Mesendoderm (in vitro differentiated cells): Measurements from ENCODE around the gene GIMAP8.
A peak's percentile ranks its signal among the peaks of the same experiment; 100 is the strongest.

Source experiments
- DNase-seq: peaks from one replicate; pipeline ENCODE4 v3.0.0; 2013
- H2AK5ac ChIP-seq: 2 replicates; pipeline ENCODE4 v1.6.1; 2013; ENCODE audit warnings: low read length, inconsistent platforms
- H2BK120ac ChIP-seq: 2 replicates; pipeline ENCODE4 v1.6.1; 2013; ENCODE audit warnings: low read depth, mild to moderate bottlenecking, low read length, moderate library complexity, mixed read lengths
- H2BK15ac ChIP-seq: replicated peaks from 2 replicates; pipeline ENCODE4 v1.6.1; 2013; ENCODE audit warnings: low read depth, mild to moderate bottlenecking, moderate library complexity
- H2BK5ac ChIP-seq: 2 replicates; pipeline ENCODE4 v1.6.1; 2013; ENCODE audit warnings: low read length, inconsistent platforms
- H3K18ac ChIP-seq: 2 replicates; pipeline ENCODE4 v1.6.1; 2013; ENCODE audit warnings: mild to moderate bottlenecking, low read length, mixed read lengths
- H3K23ac ChIP-seq: one replicate; pipeline ENCODE4 v1.6.1; 2013; ENCODE audit warnings: low read length
- H3K27ac ChIP-seq: 2 replicates; pipeline ENCODE4 v1.5.1; 2013; ENCODE audit warnings: low read depth, mild to moderate bottlenecking, inconsistent platforms, low read length, moderate library complexity
- H3K27me3 ChIP-seq: 2 replicates; pipeline ENCODE4 v1.6.1; 2013; ENCODE audit warnings: low read length, control low read depth, mild to moderate bottlenecking, inconsistent platforms; ENCODE audit not compliant: insufficient read depth, poor library complexity
- H3K36me3 ChIP-seq: 2 replicates; pipeline ENCODE4 v1.6.1; 2013; ENCODE audit warnings: low read length, inconsistent platforms; ENCODE audit not compliant: control insufficient read depth, insufficient read depth
- H3K4ac ChIP-seq: one replicate; pipeline ENCODE4 v1.6.1; 2013; ENCODE audit warnings: low read depth, mild to moderate bottlenecking, low read length, moderate library complexity
- H3K4me1 ChIP-seq: 2 replicates; pipeline ENCODE4 v1.6.1; 2013; ENCODE audit warnings: low read depth, low read length, inconsistent platforms; ENCODE audit not compliant: control insufficient read depth
- H3K4me2 ChIP-seq: 2 replicates; pipeline ENCODE4 v1.6.1; 2013; ENCODE audit warnings: low read length
- H3K4me3 ChIP-seq: 2 replicates; pipeline ENCODE4 v1.5.1; 2013; ENCODE audit warnings: mild to moderate bottlenecking, low read length
- H3K56ac ChIP-seq: one replicate; pipeline ENCODE4 v1.6.1; 2013; ENCODE audit warnings: low read length
- H3K79me1 ChIP-seq: 2 replicates; pipeline ENCODE4 v1.6.1; 2013; ENCODE audit warnings: low read length, inconsistent platforms
- H3K79me2 ChIP-seq: 2 replicates; pipeline ENCODE4 v1.6.1; 2013; ENCODE audit warnings: mild to moderate bottlenecking, low read length; ENCODE audit not compliant: control insufficient read depth, insufficient read depth
- H3K9ac ChIP-seq: 2 replicates; pipeline ENCODE4 v1.6.1; 2013; ENCODE audit warnings: low read length, inconsistent platforms
- H4K5ac ChIP-seq: one replicate; pipeline ENCODE4 v1.6.1; 2013; ENCODE audit warnings: low read length
- H4K8ac ChIP-seq: one replicate; pipeline ENCODE4 v1.6.1; 2013; ENCODE audit warnings: low read depth, mild to moderate bottlenecking, control low read depth, low read length, moderate library complexity
- WGBS: extraction: QIAGEN DNeasy Blood & Tissue Kit; methylation state at CpG from one replicate; pipeline ENCODE4 v1.1.7; 2013; ENCODE audit warnings: low lambda C conversion rate, missing lambda C conversion rate; ENCODE audit not compliant: insufficient coverage; ENCODE audit errors: extremely low coverage; 5-methylcytosine and 5-hydroxymethylcytosine counted together

GIMAP8 gene

GRCh38 chr7:150446288-150446938 lies 4.0 kb upstream of the GIMAP8 start:
- Histone ChIP-seq H3K79me2 (no peaks in the 10 kb centered on the region), H3K27me3 (no peaks in the 10 kb centered on the region), H2BK5ac (no peak overlapping the region), H2BK15ac (no peak overlapping the region), H3K18ac (no peak overlapping the region), H3K27ac (no peak overlapping the region), H3K36me3 (no peaks in the 10 kb centered on the region), H4K5ac (no peak overlapping the region), H3K79me1 (no peaks in the 10 kb centered on the region), H4K8ac (no peak overlapping the region), H3K4me1 (no peaks in the 10 kb centered on the region), H3K23ac (no peak overlapping the region), H3K4ac (no peak overlapping the region), H3K4me3 (no peak overlapping the region), H2BK120ac (no peak overlapping the region), H3K9ac (no peak overlapping the region), H2AK5ac (no peak overlapping the region), H3K56ac (no peak overlapping the region), H3K4me2 (no peak overlapping the region)
- DNase-seq = no peak
- WGBS = no CpG with 5 or more reads among the region's 2 CpGs

GRCh38 chr7:150447966-150448788 lies 2.3 kb upstream of the GIMAP8 start:
- Histone ChIP-seq H4K8ac (no peak overlapping the region), H3K79me1 (no peaks in the 10 kb centered on the region), H3K36me3 (no peaks in the 10 kb centered on the region), H2BK5ac (no peak overlapping the region), H3K23ac (no peak overlapping the region), H3K27me3 (no peaks in the 10 kb centered on the region), H4K5ac (no peak overlapping the region), H3K56ac (no peak overlapping the region), H2BK120ac (no peak overlapping the region), H2AK5ac (no peak overlapping the region), H2BK15ac (no peak overlapping the region), H3K18ac (no peak overlapping the region), H3K4ac (no peak overlapping the region), H3K4me2 (no peak overlapping the region), H3K4me3 (no peak overlapping the region), H3K9ac (no peak overlapping the region), H3K27ac (no peak overlapping the region), H3K79me2 (no peaks in the 10 kb centered on the region), H3K4me1 (no peaks in the 10 kb centered on the region)
- no CpG with 5 or more reads among the region's 32 CpGs for WGBS
- no peak for DNase-seq

GRCh38 chr7:150448789-150449147 lies 1.7 kb upstream of the GIMAP8 start:
- no CpG with 5 or more reads among the region's 6 CpGs for WGBS
- H3K23ac ChIP-seq = no peak overlapping the region
- no peak overlapping the region for H3K56ac ChIP-seq
- H3K18ac ChIP-seq = no peak overlapping the region
- H4K8ac ChIP-seq = no peak overlapping the region
- no peak overlapping the region for H3K9ac ChIP-seq
- H3K27me3 ChIP-seq = no peaks in the 10 kb centered on the region
- no peak overlapping the region for H2BK120ac ChIP-seq
- H3K4me1 ChIP-seq = no peaks in the 10 kb centered on the region
- H3K79me1 ChIP-seq = no peaks in the 10 kb centered on the region
- H2BK5ac ChIP-seq = no peak overlapping the region
- H3K4me2 ChIP-seq = no peak overlapping the region
- H2BK15ac ChIP-seq = no peak overlapping the region
- no peak overlapping the region for H3K4me3 ChIP-seq
- H3K36me3 ChIP-seq = no peaks in the 10 kb centered on the region
- no peaks in the 10 kb centered on the region for H3K79me2 ChIP-seq
- H2AK5ac ChIP-seq = no peak overlapping the region
- no peak overlapping the region for H4K5ac ChIP-seq
- no peak overlapping the region for H3K4ac ChIP-seq
- DNase-seq = peak; percentile 61
- H3K27ac ChIP-seq = no peak overlapping the region

DNA sequence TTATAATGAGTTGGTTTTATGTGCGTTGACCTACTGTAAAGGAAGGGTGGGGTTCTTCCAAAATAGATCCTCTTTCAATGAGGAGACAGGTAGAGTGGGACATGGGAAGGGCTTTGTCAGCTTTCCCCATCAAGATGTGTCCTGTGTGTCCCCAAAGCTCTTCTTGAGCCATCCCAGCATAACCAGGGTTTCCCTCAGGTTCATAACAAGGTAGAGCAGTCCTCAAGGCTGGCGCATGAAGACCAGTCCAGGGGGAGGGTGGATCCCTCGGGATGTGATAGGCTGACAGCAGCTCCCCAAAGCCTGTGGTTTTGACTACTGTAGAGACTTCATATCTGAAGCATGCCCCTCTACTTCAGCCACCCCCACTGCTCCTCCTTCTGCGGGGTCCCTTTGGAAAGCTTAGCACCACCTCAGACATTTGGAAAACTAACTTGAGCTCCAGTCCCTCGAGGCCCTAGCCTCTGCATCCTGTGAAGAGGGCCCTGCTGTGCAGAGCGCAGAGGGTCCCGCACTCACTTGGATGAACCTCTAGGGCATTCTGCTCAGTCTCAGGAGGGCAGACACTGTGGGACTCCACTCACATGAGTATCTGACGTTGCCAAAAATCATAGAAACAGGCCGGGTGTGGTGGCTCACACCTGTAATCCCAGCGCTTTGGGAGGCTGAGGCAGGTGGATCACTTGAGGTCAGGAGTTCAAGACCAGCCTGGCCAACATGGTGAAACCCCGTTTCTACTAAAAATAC lies 1.1 kb upstream of the GIMAP8 start:
- Histone ChIP-seq H3K79me1 (no peaks in the 10 kb centered on the region), H3K4me1 (no peaks in the 10 kb centered on the region), H3K23ac (no peak overlapping the region), H3K18ac (no peak overlapping the region), H3K79me2 (no peaks in the 10 kb centered on the region), H3K27ac (no peak overlapping the region), H3K4me3 (no peak overlapping the region), H3K4me2 (no peak overlapping the region), H3K9ac (no peak overlapping the region), H2BK5ac (no peak overlapping the region), H2AK5ac (no peak overlapping the region), H3K36me3 (no peaks in the 10 kb centered on the region), H4K5ac (no peak overlapping the region), H3K27me3 (no peaks in the 10 kb centered on the region), H3K56ac (no peak overlapping the region), H3K4ac (no peak overlapping the region), H4K8ac (no peak overlapping the region), H2BK120ac (no peak overlapping the region), H2BK15ac (no peak overlapping the region)
- no CpG with 5 or more reads among the region's 11 CpGs for WGBS
- DNase-seq = no peak

DNA sequence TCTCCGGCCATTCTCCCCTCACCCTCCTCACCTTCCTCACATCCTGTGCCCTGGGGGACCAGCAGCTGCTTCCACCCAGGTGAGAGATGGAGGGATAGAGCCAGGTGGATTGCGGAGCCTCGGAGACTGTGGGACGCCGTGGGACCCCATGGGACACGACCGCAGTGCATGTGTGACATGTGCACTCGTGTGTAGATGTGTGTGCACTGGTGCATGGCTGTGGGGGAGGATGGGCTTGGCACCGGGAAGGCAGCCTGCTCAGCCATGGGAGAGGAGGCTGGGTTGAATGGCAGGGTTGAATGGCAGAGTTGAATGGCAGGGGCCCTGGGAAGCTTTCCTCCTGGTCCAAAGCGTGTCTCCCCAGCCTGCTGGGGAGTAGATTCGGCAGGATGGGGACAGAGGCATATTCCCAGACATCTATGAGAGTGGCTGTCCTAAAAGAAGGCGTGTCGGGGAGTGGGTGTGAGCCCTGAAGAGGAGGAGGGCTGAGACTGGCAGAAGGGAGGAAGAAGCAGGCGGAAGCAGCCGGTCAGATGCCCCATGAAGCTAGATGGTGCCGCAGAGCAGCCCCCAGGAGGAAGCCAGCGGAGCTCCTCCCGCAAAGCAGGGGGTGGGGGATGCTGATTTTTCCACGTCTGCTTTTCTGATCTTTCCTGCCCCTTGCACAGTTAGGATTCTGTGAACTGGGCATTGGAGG lies 815 bp downstream of the GIMAP8 start:
- Histone ChIP-seq H3K79me1 (no peaks in the 10 kb centered on the region), H3K4me1 (no peaks in the 10 kb centered on the region), H3K4ac (no peak overlapping the region), H3K79me2 (no peaks in the 10 kb centered on the region), H3K4me2 (no peak overlapping the region), H3K27me3 (no peaks in the 10 kb centered on the region), H2BK15ac (no peak overlapping the region), H3K36me3 (no peaks in the 10 kb centered on the region), H3K18ac (no peak overlapping the region), H3K23ac (no peak overlapping the region), H3K9ac (no peak overlapping the region), H3K27ac (no peak overlapping the region), H2BK120ac (no peak overlapping the region), H4K5ac (no peak overlapping the region), H4K8ac (no peak overlapping the region), H2AK5ac (no peak overlapping the region), H3K56ac (no peak overlapping the region), H3K4me3 (no peak overlapping the region), H2BK5ac (no peak overlapping the region)
- WGBS = no CpG with 5 or more reads among the region's 19 CpGs
- DNase-seq = no peak
